Mammary epithelial cell (primary cell): ENCODE measurements around the gene PRKCSH.
A peak's percentile ranks its signal among the peaks of the same experiment; 100 is the strongest.

Source experiments
- CTCF ChIP-seq, 2 donors: IDR thresholded peaks in 1 of 2; conservative IDR thresholded peaks in 1 of 2; 2 replicates each; pipeline ENCODE4 v1.5.1; 2011 to 2012; ENCODE audit warnings: inconsistent platforms in 2 of 2, low read length in 2 of 2, mild to moderate bottlenecking in 2 of 2, control low read depth in 1 of 2, low read depth in 1 of 2; ENCODE audit not compliant: insufficient read depth in 1 of 2; ENCODE audit errors: extremely low read depth in 1 of 2
- EZH2 ChIP-seq: IDR thresholded peaks from 2 replicates; pipeline ENCODE4 v1.6.1; 2012; ENCODE audit warnings: low read length, inconsistent platforms, borderline replicate concordance

- TF ChIP-seq CTCF (conservative IDR thresholded peaks at IDR 0.05 in 1 of 2, IDR thresholded peaks at IDR 0.05 in 1 of 2; ENCODE audit: extremely low read depth in 1 of 2, insufficient read depth in 1 of 2, low read depth in 1 of 2, low read length in 2 of 2): no peak
- TF ChIP-seq EZH2: peak; percentile 31
Measured at GRCh38 chr19:11481534-11482383, 46.3 kb downstream of the PRKCSH start.
